ENCODE data around the gene NAXD.
"Not testable (repeated sequence)": the region's sequence is repeated elsewhere in the genome, so short reads cannot be mapped to it uniquely, and the experiment has no call there.

The NAXD gene

GRCh38 chr13:110664673-110665072 lies 49.3 kb downstream of the NAXD start:
- no peak overlapping the region for H3K4me3 ChIP-seq (ENCODE audit: low read length)
- TF ChIP-seq ZNF274 (IDR thresholded peaks at IDR 0.05; ENCODE audit: low read depth, low read length) = no peak

DNA sequence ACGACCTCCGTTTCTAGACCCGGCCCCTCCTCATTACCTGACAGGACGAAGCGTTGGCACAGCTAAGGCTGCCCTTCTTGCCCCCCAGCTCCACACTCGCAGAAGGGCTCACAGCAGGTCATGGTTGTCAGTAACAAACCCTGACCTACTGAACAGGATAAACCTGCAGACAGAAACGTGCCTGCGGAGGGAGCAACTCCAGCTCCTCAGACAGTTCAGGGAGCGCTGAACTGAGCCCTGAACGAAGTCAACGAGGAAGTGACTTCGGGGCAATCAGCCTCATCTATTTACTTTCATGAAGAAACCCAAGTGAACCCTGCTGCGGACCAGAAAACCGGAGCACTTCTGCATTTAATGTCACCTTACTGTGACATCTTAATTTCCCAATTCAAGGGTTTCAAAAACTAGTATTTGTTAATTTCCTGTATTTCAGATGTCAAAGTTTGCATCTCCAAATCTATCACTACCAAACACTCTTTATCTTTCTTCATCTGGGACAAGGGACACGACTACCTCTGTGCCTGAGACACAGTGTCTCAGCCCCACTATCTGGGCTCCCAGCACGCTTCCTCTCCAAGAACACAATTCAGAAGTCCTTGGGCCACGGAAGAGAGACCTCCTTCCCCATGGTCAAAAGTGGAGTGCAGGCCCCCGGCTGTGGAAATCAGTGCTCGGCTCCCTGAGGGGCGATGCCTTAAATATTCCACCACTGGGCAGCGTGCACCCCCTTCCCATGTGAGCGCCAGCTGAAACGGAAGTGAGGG lies 50.3 kb downstream of the NAXD start:
- H3K4me3 ChIP-seq (ENCODE audit: low read length) = no peak overlapping the region
- no peak for TF ChIP-seq ZNF274 (IDR thresholded peaks at IDR 0.05; ENCODE audit: low read depth, low read length)

DNA sequence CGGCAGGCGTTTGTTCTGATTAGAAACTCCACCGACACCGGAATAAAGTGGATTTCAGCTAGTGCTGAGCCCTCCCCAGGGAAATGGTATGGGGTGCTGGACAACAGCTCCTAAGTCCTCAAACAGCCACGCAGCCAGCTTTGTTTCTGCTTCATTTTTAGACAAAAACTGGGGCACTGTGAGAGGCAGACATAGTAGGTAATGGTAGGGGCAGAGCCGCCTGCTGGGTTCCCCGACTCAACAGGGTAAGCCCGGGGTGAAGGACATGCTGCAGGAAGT lies 50.8 kb downstream of the NAXD start:
- TF ChIP-seq ZNF274 (IDR thresholded peaks at IDR 0.05; ENCODE audit: low read depth, low read length) = no peak
- H3K4me3 ChIP-seq (ENCODE audit: low read length) = no peak overlapping the region

- no peak overlapping the region for H3K4me3 ChIP-seq (ENCODE audit: low read length)
- no peak for TF ChIP-seq ZNF274 (IDR thresholded peaks at IDR 0.05; ENCODE audit: low read depth, low read length)
Observed at GRCh38 chr13:110669036-110669435, 53.7 kb downstream of the NAXD start.

GRCh38 chr13:110669814-110670213 lies 54.5 kb downstream of the NAXD start:
- H3K4me3 ChIP-seq (ENCODE audit: low read length) = not testable (repeated sequence)

DNA sequence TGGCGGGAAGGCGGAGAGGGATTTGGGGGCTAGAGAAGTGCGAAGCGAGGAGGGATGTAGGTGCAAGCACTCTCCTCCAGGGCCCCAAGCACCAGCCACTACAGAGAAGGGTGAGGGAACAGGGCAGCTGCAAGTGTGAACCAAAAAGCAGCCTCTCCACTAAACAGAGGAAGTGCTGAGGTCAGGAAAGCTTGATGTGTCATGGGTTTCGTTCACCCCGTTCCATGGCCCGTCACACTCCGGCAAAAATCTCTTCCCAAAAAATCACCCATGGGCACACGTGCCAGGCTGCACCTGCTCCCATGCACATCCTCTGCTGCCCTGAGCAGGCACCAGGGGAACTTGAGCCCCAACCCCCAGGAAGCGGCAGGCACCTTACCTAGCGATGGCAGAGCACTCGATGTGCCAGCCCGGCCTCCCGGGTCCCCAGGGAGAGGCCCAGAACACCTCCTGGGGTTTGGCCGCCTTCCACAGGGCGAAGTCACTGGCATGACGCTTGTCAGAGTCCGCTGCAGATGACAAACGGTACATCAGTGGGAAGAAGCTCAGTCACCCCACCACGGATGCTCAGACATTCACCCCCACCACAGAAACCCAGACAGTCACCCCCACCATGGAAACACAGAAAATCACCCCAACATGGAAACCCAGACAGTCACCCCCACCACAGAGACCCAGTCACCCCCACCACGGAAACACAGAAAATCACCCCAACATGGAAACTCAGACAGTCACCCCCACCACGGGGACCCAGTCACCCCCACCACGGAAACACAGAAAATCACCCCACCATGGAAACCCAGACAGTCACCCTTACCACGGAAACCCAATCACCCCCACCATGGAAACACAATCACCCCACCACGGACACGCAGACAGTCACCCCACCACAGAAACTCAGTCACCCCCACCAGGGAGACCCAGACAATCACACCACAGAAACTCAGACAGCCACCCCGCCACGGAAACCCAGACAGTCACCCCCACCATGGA lies 61.5 kb downstream of the NAXD start:
- no peak for TF ChIP-seq ZNF274 (IDR thresholded peaks at IDR 0.05; ENCODE audit: low read depth, low read length)
- H3K4me3 ChIP-seq (ENCODE audit: low read length) = no peak overlapping the region; the same call in 1 of the 2 replicates

GRCh38 chr13:110677731-110678545 lies 62.6 kb downstream of the NAXD start:
- H3K4me3 ChIP-seq (ENCODE audit: low read length) = no peak overlapping the region
- no peak for TF ChIP-seq ZNF274 (IDR thresholded peaks at IDR 0.05; ENCODE audit: low read depth, low read length)

DNA sequence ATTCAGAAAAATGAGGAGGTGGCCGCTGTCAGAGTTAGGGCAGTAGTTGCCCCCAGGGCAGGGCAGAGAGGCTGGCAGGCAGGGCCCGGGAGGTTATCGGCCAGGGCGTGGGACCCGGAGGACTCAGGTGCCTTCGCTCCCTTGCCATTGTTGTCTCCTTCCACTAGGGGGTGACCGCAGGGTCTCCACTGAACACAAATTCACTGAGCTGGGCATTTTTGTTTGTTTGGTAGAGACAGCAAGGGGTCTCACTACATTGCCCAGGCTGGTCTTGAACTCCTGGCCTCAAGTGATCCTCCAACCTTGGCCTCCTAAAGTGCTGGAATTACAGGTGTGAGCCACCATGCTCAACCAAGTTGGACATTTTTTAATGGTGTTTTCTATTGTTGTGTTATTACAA lies 65.5 kb downstream of the NAXD start:
- TF ChIP-seq ZNF274 (IDR thresholded peaks at IDR 0.05; ENCODE audit: low read depth, low read length) = no peak

DNA sequence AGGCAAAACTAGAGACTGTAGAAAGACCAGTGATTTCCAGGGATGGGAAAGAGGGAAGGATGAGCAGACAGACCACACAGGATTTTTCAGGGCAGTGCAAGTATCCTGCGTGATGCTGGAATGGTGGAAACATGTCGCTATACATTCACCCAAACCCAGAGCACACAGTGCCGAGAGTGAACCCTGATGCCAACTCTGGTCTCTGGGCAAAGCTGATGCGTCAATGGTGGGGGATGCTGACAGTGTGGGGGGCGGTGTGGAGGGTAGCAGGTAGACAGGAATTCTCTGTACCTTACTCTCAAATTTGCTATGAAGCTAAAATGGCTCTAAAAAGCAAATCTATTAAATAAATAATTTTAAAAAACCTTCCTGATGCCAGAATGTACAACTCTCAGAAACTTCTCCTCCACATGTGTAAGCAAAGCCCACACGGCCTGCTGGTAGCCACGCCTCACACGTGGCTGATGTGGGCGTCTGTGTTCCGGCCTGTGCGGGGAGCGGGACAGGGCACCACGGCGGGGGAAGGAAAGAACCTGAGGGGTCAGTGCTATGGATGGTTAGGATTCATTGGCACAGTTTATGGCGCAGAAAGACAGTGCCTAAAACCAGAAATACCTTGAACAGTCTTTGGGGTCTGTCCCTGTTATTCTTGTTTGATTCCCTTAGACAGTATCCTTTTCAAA lies 66.7 kb downstream of the NAXD start:
- H3K4me3 ChIP-seq (ENCODE audit: low read length) = no peak overlapping the region
- TF ChIP-seq ZNF274 (IDR thresholded peaks at IDR 0.05; ENCODE audit: low read depth, low read length) = no peak

More for the DNA sequence above, 65.5 kb downstream of the NAXD start:
- no peak overlapping the region for H3K4me3 ChIP-seq (ENCODE audit: low read length)

GRCh38 chr13:110682746-110683145 lies 67.4 kb downstream of the NAXD start:
- TF ChIP-seq ZNF274 (IDR thresholded peaks at IDR 0.05; ENCODE audit: low read depth, low read length) = no peak
- no peak overlapping the region for H3K4me3 ChIP-seq (ENCODE audit: low read length)

DNA sequence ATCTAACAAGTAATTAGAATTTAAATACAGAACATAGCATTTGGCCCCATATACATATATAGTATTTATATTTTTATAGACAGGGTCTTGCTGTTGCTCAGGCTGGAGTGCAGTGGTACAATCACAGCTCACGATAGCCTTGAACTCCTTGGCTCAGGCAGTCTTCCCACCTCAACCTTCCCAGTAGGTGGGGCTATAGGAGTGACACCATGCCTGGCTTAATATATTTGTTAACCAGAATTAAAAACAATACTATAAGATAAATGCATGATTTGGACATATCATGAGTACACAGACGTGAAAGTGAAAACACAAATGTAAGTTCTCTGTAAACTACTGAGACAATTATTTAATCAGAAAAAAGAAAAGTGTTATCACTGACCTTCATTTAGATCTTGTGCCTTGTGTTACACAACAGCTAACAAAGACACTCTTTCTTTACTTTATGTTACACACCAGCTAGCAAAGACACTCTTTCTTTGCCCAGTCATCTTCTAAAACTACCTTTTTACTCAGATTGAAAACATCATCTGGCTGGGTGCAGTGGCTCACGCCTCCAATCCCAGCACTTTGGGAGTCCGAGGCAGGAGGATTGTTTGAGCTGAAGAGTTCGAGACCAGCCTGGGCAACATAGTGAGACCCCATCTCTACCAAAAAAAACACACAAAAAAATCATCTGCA lies 68.0 kb downstream of the NAXD start:
- no peak for TF ChIP-seq ZNF274 (IDR thresholded peaks at IDR 0.05; ENCODE audit: low read depth, low read length)
- H3K4me3 ChIP-seq (ENCODE audit: low read length) = no peak overlapping the region

- TF ChIP-seq ZNF274 (IDR thresholded peaks at IDR 0.05; ENCODE audit: low read depth, low read length) = no peak
- H3K4me3 ChIP-seq (ENCODE audit: low read length) = no peak overlapping the region
Observed at GRCh38 chr13:110683921-110684320, 68.6 kb downstream of the NAXD start.

DNA sequence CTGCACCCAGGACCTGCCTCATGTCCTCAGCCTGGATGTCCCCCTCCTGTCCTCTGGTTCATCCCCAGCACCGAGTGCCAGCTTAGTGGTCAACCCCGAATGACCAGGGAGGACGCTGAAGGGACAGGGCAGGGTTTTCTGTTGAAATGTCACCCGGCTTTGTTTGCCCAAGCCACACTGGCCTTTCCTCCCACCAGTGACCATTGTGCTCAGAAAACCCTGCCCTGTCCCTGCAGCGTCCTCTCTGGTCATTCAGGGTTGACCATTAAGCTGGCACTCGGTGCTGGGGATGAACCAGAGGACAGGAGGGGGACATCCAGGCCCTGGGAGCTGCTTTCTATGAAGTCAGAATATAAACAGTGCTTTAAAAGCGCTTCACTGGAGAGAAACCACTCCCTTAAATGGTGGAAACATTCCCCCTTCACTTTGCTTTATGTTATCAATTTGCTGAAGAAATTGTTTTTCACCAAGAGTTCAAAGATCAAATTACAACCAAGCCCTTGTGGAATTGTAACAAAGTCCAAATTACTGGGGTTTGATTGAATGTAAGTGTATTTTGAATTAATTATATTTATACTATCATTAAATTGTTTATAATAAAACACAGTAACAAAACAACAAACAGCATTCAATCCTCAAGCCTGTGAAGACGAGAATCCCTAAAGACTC lies 69.2 kb downstream of the NAXD start:
- no peak overlapping the region for H3K4me3 ChIP-seq (ENCODE audit: low read length)
- TF ChIP-seq ZNF274 (IDR thresholded peaks at IDR 0.05; ENCODE audit: low read depth, low read length) = no peak

Data from GM08714 (cell line).